GM19035 (cell line): ENCODE results near the gene FKBP15.

Experiments used
- ATAC-seq: cut with Tn5 transposase; IDR thresholded peaks from one replicate; pipeline ENCODE4 v1.9.1; 2021; ENCODE audit not compliant: unreplicated experiment

The FKBP15 gene

GRCh38 chr9:113183956-113184488 lies 37.1 kb downstream of the FKBP15 start:
- no peak for ATAC-seq

GRCh38 chr9:113181165-113181564 lies 39.9 kb downstream of the FKBP15 start:
- ATAC-seq: no peak

GRCh38 chr9:113179839-113180238 lies 41.2 kb downstream of the FKBP15 start:
- ATAC-seq: peak; percentile 58

GRCh38 chr9:113178087-113178486 lies 43.0 kb downstream of the FKBP15 start:
- ATAC-seq: no peak

GRCh38 chr9:113177251-113177650 lies 43.8 kb downstream of the FKBP15 start:
- no peak for ATAC-seq

GRCh38 chr9:113176803-113177202 lies 44.3 kb downstream of the FKBP15 start:
- no peak for ATAC-seq

- ATAC-seq: no peak
Measured at GRCh38 chr9:113173341-113173740, 47.7 kb downstream of the FKBP15 start.

- no peak for ATAC-seq
Measured at GRCh38 chr9:113168809-113169208, 52.3 kb downstream of the FKBP15 start.

GRCh38 chr9:113166039-113166438 lies 55.0 kb downstream of the FKBP15 start:
- ATAC-seq: no peak

GRCh38 chr9:113164536-113165300 lies 56.4 kb downstream of the FKBP15 start:
- ATAC-seq: no peak

- ATAC-seq: no peak
Measured at GRCh38 chr9:113163001-113163400, 58.1 kb downstream of the FKBP15 start.

- no peak for ATAC-seq
Measured at GRCh38 chr9:113160571-113160970, 60.5 kb downstream of the FKBP15 start.

- no peak for ATAC-seq
Measured at GRCh38 chr9:113158446-113158845, 62.6 kb downstream of the FKBP15 start.

- no peak for ATAC-seq
Measured at GRCh38 chr9:113156880-113157279, 64.2 kb downstream of the FKBP15 start.

GRCh38 chr9:113155911-113156588 lies 65.0 kb downstream of the FKBP15 start:
- ATAC-seq: no peak

- ATAC-seq: no peak
Measured at GRCh38 chr9:113154946-113155345, 66.1 kb downstream of the FKBP15 start.

GRCh38 chr9:113154471-113154870 lies 66.6 kb downstream of the FKBP15 start:
- ATAC-seq: no peak

GRCh38 chr9:113153599-113153998 lies 67.5 kb downstream of the FKBP15 start:
- ATAC-seq: no peak

- no peak for ATAC-seq
Measured at GRCh38 chr9:113152699-113153098, 68.4 kb downstream of the FKBP15 start.

GRCh38 chr9:113151696-113152630 lies 69.1 kb downstream of the FKBP15 start:
- ATAC-seq: no peak
